Activated CD4-positive, alpha-beta T cell treated with anti-CD3 and anti-CD28 coated beads, Interleukin-2, amount 50 U/mL, for 1 hour (primary cell): ENCODE data around the gene VRK1.
"Not testable (repeated sequence)": the region's sequence is repeated elsewhere in the genome, so short reads cannot be mapped to it uniquely, and the experiment has no call there.

ENCODE experiments used
- DNase-seq: peaks from one replicate; pipeline ENCODE4 v3.0.0-alpha.2; 2020

The VRK1 gene

DNA sequence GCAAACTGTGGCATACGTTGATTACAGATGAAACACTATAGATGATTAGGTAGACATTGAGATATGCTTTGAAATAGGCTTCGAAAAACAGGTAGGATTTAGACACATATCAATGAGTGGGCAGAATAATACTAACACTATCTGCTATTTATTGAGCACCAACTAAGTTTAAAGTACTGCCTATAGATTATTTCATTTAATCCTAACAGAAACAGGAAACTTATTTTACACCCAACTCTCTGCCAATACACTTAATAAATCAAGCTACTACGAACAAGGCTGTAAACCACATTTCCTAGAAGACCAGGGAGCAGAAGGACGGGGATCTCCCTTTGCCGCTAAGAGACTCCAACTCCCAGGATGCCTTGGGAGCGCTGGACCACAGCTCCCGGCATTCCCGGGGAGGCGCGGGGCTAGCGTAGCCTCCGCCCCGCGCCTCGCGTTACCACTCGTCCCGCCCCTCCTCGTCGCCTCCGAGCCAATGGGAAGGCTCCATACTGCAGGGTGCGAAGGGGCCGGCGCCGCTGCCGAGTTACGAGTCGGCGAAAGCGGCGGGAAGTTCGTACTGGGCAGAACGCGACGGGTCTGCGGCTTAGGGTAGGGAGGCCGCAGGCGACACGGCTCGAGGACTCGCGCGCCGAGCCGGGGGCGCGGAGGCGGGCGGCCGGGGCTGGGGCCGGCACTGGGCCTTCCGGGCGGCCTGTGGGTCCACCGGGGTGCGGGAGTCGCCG lies at the start of gene VRK1:
Gene VRK1 (plus strand): TSS at position 532 of the 731 bp plus-strand sequence. CDS start 36,090 bp downstream, outside the sequence.
- DNase-seq: peak; percentile 94

DNA sequence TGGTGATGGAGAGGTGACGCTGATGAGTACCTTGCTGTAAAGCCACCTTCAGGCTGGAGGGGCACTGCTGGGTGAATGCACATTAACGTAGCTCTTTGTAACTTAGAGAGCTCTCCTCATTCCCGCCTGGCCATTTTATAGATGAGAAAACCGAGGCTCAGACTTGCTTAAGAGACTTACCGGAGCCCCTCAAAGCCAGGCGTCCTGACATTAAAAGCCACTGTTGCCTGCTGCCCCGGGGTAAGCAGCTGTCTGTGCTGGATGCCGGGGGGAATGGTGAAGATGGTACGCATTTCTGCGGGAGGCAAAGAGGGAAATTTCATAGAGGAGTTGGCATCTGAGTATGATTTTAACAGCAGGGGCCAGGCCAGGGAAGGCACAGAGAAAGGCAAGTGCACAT lies 49.6 kb upstream of the VRK1 start:
- no peak for DNase-seq

- no peak for DNase-seq
These were observed 48.8 kb upstream of the VRK1 start for GRCh38 chr14:96748362-96748761.

GRCh38 chr14:96751505-96751904 lies 45.7 kb upstream of the VRK1 start:
- no peak for DNase-seq

DNA sequence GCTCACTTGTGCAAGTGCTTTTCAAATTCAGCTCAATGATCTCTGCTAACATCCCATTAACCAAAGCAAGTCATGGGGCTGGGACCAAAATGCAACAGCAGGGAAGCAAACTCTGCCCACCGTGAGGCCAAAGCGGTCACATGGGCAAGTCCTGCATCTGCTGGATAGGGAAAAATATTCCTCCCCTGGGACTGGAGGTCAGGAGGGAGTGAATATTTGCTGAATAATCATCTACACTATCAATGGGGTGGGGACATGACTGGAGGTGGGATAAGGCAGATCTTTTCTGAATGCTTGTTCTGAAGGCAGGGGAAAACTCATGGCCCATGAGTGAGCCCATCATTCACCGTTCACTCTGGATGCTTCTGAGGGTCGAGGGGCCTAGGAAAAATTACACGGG lies 45.1 kb upstream of the VRK1 start:
- no peak for DNase-seq

- DNase-seq: no peak
These were observed 44.6 kb upstream of the VRK1 start for GRCh38 chr14:96752594-96752993.

- DNase-seq: no peak
These were observed 42.9 kb upstream of the VRK1 start for GRCh38 chr14:96754162-96754844.

- no peak for DNase-seq
These were observed 42.4 kb upstream of the VRK1 start for GRCh38 chr14:96754845-96755184.

DNA sequence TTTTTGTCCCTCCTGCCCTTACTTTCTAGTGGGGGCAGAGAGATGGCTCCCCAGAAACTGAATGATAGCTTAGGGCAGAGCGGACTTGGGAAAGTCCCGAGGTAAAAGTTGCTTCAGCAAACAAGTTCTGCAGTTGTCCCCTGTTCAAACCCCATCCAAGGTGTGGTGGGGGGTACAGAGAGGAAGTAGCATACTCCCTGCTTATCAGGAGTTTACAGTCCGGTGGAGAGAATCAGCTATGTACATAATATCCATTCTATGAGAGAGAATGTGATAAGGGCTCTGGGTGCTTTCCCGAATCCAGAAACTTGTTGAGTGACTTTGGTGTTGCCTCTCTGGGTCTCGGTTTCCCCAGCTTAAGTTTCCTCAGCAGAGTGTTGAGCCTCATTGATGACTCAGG lies 40.4 kb upstream of the VRK1 start:
- no peak for DNase-seq

DNA sequence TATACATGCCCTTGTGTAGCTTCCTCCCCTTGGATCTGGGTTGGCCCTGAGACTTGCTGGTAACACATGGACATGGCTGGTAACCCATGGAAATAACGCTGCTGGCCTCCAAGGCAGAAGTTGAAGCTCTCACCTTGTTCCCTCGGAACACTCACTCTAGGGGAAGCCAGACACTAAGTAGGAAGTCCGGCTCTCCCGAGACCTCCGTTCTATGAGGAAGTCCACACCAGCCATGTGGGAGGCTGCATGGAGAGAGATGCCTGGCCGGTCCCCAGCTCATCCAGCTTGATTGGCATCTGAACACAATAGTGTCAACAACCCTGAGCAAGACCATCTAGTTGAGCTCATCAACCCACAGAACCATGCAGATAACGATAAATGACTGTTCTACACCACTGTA lies 39.7 kb upstream of the VRK1 start:
- no peak for DNase-seq

GRCh38 chr14:96761066-96761465 lies 36.1 kb upstream of the VRK1 start:
- no peak for DNase-seq

GRCh38 chr14:96762650-96763049 lies 34.5 kb upstream of the VRK1 start:
- no peak for DNase-seq

- no peak for DNase-seq
These were observed 33.2 kb upstream of the VRK1 start for GRCh38 chr14:96764012-96764411.

DNA sequence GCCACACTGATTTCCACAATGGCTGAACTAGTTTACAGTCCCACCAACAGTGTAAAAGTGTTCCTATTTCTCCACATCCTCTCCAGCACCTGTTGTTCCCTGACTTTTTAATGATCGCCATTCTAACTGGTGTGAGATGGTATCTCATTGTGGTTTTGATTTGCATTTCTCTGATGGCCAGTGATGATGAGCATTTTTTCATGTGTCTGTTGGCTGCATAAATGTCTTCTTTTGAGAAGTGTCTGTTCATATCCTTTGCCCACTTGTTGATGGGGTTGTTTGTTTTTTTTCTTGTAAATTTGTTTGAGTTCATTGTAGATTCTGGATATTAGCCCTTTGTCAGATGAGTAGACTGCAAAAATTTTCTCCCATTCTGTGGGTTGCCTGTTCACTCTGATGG lies 32.0 kb upstream of the VRK1 start:
- DNase-seq: not testable (repeated sequence)

DNA sequence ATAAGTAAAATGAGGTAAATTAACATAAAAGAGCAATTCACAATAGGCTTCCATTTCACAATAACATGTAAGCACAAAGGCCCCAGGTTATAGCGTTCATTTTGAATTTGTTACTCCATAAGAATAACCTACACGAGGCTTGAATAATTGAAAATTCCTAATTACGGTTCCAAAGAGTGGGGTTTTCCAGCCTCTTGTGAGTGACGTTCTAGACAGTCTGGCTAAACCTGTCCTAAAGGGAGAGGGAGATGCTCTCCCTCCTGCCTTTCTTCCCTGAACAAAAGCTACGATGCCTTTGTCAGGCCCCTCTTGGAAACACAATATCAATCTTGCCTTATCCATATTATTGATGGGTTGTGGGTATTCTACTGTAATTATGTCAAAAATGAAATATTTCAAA lies 24.3 kb upstream of the VRK1 start:
- no peak for DNase-seq

- DNase-seq: no peak
These were observed 20.4 kb upstream of the VRK1 start for GRCh38 chr14:96776791-96777190.

- DNase-seq: no peak
These were observed 16.7 kb upstream of the VRK1 start for GRCh38 chr14:96780500-96780899.

DNA sequence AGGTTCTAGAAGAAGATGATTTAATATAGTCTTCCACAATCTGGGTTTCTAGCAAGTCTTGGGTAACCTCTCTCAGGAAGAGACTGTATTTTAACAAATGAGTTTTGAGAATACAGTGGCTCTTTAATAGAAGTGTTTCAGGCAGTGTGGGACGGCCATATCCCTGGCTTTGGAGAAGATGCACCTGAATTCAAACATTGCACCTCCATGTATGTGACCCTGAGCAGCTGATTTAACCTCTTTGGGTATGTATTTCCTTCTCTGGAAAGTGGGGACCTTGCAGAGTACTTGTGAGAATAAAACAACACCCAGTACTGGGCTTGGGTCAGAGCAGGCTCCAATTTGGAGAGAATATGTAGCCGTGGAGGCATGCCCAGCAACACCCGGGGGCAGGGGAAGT lies 15.8 kb upstream of the VRK1 start:
- DNase-seq: no peak

DNA sequence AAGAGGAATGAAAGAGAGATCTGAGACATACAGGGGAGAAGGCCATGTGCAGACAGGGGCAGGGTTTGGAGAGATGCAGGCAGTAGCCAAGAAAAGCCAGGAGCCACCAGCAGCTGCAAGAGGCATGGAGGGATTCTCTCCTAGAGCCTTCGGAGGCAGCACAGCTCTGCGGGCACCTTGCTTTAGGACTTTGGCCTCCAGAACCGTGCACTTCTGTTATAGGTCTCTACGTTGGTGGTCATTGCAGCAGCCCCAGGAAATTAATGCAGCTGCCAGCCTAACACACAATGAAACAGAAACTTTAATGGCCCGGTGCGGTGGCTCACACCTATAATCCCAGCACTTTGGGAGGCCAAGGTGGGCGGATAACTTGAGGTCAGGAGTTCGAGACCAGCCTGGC lies 14.7 kb upstream of the VRK1 start:
- no peak for DNase-seq

GRCh38 chr14:96783043-96783914 lies 13.9 kb upstream of the VRK1 start:
- DNase-seq: no peak

DNA sequence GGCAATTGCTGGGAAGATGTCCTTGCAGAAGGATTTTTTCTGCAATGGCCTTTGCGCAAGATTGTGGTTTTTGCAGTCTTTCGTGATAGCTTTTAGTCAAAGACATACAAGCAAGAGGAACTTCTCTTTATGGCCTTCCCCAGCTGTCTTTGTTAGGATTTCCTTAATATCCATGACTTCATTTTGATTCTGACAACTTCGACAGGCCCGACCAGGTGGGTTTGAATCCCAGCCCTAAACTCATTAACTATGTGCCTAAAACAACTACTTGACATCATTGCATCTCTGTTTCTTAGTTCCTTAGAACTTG lies 13.3 kb upstream of the VRK1 start:
- no peak for DNase-seq

GRCh38 chr14:96790186-96790585 lies 7.0 kb upstream of the VRK1 start:
- no peak for DNase-seq

DNA sequence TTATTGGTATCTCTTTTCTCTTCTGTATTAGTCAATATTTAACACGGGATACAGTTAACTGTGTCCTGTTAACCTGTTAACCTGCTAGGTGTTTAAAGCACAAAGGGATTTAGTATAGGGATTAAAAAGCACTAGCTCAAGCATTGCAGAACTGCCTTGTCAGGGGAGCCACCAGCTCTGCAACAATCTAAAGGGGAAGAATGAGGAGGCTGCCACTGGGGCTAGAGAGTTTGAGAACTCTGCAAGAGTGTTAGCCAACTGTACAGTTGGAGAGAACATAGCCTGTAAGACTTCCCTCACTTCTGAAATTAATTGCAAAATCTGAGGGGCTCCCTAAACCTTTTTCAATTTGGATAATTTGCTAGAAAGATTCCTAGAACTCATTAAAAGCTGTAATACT lies 6.5 kb upstream of the VRK1 start:
- DNase-seq: no peak

DNA sequence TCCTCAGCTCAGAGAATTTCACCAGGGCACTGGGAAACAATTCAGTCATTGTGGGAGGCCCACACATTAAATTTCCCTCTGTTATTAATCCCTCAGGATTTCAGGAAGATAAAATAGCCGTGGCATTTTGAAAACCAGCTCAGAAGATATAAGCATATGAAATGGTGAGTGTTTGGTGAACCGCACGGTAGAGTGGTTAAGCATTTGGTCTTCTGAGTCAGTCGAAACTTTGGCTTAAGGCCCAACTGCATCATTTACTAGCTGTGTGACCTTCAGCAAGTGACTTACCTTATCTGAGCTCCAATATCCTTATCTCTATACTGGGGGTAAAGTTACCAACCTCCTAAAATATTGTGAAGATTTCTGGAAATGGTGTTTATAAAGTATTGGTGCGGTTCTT lies 5.2 kb upstream of the VRK1 start:
- DNase-seq: no peak
